HUDEP-2 (cell line): ENCODE results near the gene KCNIP1.

Source experiments
- DNase-seq, 76 experiments: peaks; one replicate each; lab custom pipeline; 2025; ENCODE audit not compliant: unreplicated experiment in 76 of 76; lab: John Stamatoyannopoulos, UW

KCNIP1 gene

GRCh38 chr5:170503990-170504596 is at the start of gene KCNIP1:
Gene KCNIP1, plus strand, starts transcription at chr5:170504020.
- no peak for DNase-seq

GRCh38 chr5:170463426-170463825 is 40.4 kb upstream of the KCNIP1 start:
- DNase-seq, result no peak

GRCh38 chr5:170464280-170465127 is 39.3 kb upstream of the KCNIP1 start:
- DNase-seq, result no peak

GRCh38 chr5:170466553-170466952 is 37.3 kb upstream of the KCNIP1 start:
- DNase-seq, result no peak

GRCh38 chr5:170466988-170467707 is 36.7 kb upstream of the KCNIP1 start:
- no peak for DNase-seq

- DNase-seq, result no peak
Observed at GRCh38 chr5:170468633-170469285, 35.1 kb upstream of the KCNIP1 start.

- no peak for DNase-seq
Observed at GRCh38 chr5:170469414-170469813, 34.4 kb upstream of the KCNIP1 start.

GRCh38 chr5:170470275-170470674 is 33.5 kb upstream of the KCNIP1 start:
- no peak for DNase-seq

- DNase-seq, result no peak
Observed at GRCh38 chr5:170470808-170471404, 32.9 kb upstream of the KCNIP1 start.

- no peak for DNase-seq
Observed at GRCh38 chr5:170471551-170472178, 32.2 kb upstream of the KCNIP1 start.

- DNase-seq, result no peak
Observed at GRCh38 chr5:170473642-170474041, 30.2 kb upstream of the KCNIP1 start.

GRCh38 chr5:170474489-170475274 is 29.1 kb upstream of the KCNIP1 start:
- DNase-seq, result no peak

GRCh38 chr5:170475294-170476000 is 28.4 kb upstream of the KCNIP1 start:
- DNase-seq, result no peak

GRCh38 chr5:170476704-170477103 is 27.1 kb upstream of the KCNIP1 start:
- no peak for DNase-seq

GRCh38 chr5:170477906-170478305 is 25.9 kb upstream of the KCNIP1 start:
- DNase-seq, result no peak

- no peak for DNase-seq
Observed at GRCh38 chr5:170478306-170478705, 25.5 kb upstream of the KCNIP1 start.

GRCh38 chr5:170479484-170479883 is 24.3 kb upstream of the KCNIP1 start:
- no peak for DNase-seq

GRCh38 chr5:170480260-170480659 is 23.6 kb upstream of the KCNIP1 start:
- DNase-seq, result no peak

- DNase-seq, result no peak
Observed at GRCh38 chr5:170481849-170482248, 22.0 kb upstream of the KCNIP1 start.
